Measurements from ENCODE around the gene ITLN2. TPM values are rescaled to one million over a fixed set of nuclear protein-coding genes. Genes with fewer than 3 reads are reported as not detected.

The ITLN2 gene
- total and polyA plus RNA-seq, 9 of the 15 experiments (the other 6 are each of a cell fraction or from before 2014, with no cell fraction given) = not detected

DNA sequence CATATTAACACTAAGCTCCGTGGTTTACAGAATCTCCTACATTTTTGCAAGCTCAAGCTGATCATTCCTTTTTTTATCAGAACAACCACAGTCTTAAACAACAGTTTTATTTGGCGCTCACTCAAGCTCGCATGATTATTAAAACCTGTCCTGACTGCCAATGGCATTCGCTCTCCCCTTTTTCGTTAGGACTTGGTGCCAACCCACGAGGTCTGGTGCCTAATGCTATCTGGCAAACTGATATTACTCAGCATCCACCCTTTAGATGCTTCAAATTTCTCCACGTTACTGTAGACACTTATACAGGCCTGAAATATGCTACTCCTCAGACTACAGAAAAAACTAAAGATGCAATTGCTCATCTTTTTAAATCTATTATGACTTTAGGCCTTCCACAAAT, 46.6 kb downstream of the ITLN2 start (continued):
- TF ChIP-seq FOS (IDR thresholded peaks at IDR 0.05; ENCODE audit: extremely low read depth, insufficient read length) = no peak
- no peak for TF ChIP-seq POLR3G (IDR thresholded peaks at IDR 0.05; ENCODE audit: extremely low read depth, insufficient read length, insufficient replicate concordance)

DNA sequence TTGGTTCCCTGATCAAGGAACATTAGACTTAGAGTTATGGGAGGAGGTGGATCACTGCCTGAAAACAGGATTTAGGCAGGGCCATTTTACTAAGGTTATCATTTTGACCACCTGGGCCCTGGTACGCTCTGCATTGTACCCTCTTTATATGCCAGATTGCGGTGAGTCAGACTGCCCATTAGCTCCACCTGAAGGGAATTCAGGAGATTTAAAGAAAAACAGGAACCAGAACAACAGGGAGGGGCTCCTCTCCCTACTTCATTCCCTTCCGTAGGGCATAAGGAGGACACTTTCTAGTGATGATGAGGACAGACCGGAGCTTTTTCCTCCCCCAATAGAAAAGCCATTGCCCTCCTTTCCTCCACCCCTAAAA, 49.0 kb downstream of the ITLN2 start:
- in situ Hi-C loops (cut with MboI) (no loop called here), intact Hi-C loops (cut with micrococcal nuclease) (no loop called here)
- no peak overlapping the region for H3K27ac ChIP-seq (ENCODE audit: extremely low read depth, low read depth, low read length)
- H3K9ac ChIP-seq (ENCODE audit: insufficient read depth in 1 of 2, low read depth in 2 of 2, low read length in 2 of 2) = no peak overlapping the region
- FAIRE-seq (no peak), ATAC-seq (no peak), DNase-seq (ENCODE audit: extremely low read depth in 1 of 4, low spot score in 3 of 4) (no peak)
- CTCF ChIA-PET (ENCODE audit: low intra/inter-chr PET ratio) = no interaction called here
- no peak overlapping the region for H2AFZ ChIP-seq (ENCODE audit: low read depth, low read length)
- H3K9me1 ChIP-seq (ENCODE audit: control insufficient read depth, insufficient read depth, low read length) = no peaks in the 10 kb centered on the region
- H3K4me2 ChIP-seq (ENCODE audit: insufficient read depth, low read length) = no peak overlapping the region
- no TSS peak for BruUV-seq (replicated peaks)
- H4K20me1 ChIP-seq (replicated peaks; ENCODE audit: control insufficient read depth, insufficient read depth, low read length) = no peaks in the 10 kb centered on the region
- H3K36me3 ChIP-seq (ENCODE audit: control insufficient read depth, insufficient read depth, low read length) = no peaks in the 10 kb centered on the region
- no peaks in the 10 kb centered on the region for H3K4me1 ChIP-seq (replicated peaks in 1 of 2; ENCODE audit: control insufficient read depth in 2 of 2, insufficient read depth in 2 of 2, low read length in 2 of 2)
- no peaks in the 10 kb centered on the region for H3K79me2 ChIP-seq (ENCODE audit: control insufficient read depth, insufficient read depth, low read length)
- H3K4me3 ChIP-seq = no peak overlapping the region
- peaks cover 4 to 25% of the 10 kb centered on the region in 2 experiments; a peak in 3 of 5 replicates for H3K27me3 ChIP-seq (ENCODE audit: control insufficient read depth in 2 of 2, insufficient read depth in 2 of 2, low read length in 2 of 2)
- 2% methylated on average over 4 of the region's 4 CpGs for WGBS (ENCODE audit: insufficient coverage, low coverage, missing lambda C conversion rate)
- POLR2A ChIA-PET = interaction anchor here (0.9 kb wide), 1 partner anchor 12 kb away, joined by 3 read pairs; no protein-coding TSS in a partner anchor
- H3K9me3 ChIP-seq (replicated peaks; ENCODE audit: control insufficient read depth, insufficient read depth, low read depth, low read length) = peaks cover 4% of the 10 kb centered on the region; the same call in 1 of the 2 replicates
- TF ChIP-seq NR3C1 (CRISPR knock-in tag; IDR thresholded peaks at IDR 0.05) (no peak), NFRKB (IDR thresholded peaks at IDR 0.05; ENCODE audit: low read depth) (no peak), MCM2 (IDR thresholded peaks at IDR 0.05; ENCODE audit: low read depth) (no peak), NFE2 (IDR thresholded peaks at IDR 0.05; ENCODE audit: low read depth) (no peak), DNMT1 (IDR thresholded peaks at IDR 0.05) (no peak), MEF2A (IDR thresholded peaks at IDR 0.05; ENCODE audit: control insufficient read depth, low read depth, low read length) (no peak), TEAD2 (tag; IDR thresholded peaks at IDR 0.05) (no peak), SMAD3 (CRISPR knock-in tag; conservative IDR thresholded peaks at IDR 0.05) (no peak), ILF3 (IDR thresholded peaks at IDR 0.05; ENCODE audit: borderline replicate concordance) (no peak), CBX2 (IDR thresholded peaks at IDR 0.05; ENCODE audit: insufficient read depth, low read length, poor library complexity, severe bottlenecking) (no peak)
- TF ChIP-seq, protein P1, sequence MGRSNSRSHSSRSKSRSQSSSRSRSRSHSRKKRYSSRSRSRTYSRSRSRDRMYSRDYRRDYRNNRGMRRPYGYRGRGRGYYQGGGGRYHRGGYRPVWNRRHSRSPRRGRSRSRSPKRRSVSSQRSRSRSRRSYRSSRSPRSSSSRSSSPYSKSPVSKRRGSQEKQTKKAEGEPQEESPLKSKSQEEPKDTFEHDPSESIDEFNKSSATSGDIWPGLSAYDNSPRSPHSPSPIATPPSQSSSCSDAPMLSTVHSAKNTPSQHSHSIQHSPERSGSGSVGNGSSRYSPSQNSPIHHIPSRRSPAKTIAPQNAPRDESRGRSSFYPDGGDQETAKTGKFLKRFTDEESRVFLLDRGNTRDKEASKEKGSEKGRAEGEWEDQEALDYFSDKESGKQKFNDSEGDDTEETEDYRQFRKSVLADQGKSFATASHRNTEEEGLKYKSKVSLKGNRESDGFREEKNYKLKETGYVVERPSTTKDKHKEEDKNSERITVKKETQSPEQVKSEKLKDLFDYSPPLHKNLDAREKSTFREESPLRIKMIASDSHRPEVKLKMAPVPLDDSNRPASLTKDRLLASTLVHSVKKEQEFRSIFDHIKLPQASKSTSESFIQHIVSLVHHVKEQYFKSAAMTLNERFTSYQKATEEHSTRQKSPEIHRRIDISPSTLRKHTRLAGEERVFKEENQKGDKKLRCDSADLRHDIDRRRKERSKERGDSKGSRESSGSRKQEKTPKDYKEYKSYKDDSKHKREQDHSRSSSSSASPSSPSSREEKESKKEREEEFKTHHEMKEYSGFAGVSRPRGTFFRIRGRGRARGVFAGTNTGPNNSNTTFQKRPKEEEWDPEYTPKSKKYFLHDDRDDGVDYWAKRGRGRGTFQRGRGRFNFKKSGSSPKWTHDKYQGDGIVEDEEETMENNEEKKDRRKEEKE (IDR thresholded peaks at IDR 0.05; ENCODE audit: borderline replicate concordance in 1 of 2, control insufficient read depth in 1 of 2, low read depth in 2 of 2, low read length in 1 of 2) = no peak
- TF ChIP-seq, protein P2, sequence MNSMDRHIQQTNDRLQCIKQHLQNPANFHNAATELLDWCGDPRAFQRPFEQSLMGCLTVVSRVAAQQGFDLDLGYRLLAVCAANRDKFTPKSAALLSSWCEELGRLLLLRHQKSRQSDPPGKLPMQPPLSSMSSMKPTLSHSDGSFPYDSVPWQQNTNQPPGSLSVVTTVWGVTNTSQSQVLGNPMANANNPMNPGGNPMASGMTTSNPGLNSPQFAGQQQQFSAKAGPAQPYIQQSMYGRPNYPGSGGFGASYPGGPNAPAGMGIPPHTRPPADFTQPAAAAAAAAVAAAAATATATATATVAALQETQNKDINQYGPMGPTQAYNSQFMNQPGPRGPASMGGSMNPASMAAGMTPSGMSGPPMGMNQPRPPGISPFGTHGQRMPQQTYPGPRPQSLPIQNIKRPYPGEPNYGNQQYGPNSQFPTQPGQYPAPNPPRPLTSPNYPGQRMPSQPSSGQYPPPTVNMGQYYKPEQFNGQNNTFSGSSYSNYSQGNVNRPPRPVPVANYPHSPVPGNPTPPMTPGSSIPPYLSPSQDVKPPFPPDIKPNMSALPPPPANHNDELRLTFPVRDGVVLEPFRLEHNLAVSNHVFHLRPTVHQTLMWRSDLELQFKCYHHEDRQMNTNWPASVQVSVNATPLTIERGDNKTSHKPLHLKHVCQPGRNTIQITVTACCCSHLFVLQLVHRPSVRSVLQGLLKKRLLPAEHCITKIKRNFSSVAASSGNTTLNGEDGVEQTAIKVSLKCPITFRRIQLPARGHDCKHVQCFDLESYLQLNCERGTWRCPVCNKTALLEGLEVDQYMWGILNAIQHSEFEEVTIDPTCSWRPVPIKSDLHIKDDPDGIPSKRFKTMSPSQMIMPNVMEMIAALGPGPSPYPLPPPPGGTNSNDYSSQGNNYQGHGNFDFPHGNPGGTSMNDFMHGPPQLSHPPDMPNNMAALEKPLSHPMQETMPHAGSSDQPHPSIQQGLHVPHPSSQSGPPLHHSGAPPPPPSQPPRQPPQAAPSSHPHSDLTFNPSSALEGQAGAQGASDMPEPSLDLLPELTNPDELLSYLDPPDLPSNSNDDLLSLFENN (IDR thresholded peaks at IDR 0.05; ENCODE audit: low read depth in 2 of 2, low read length in 2 of 2) = no peak
